ENCODE results near the gene PRRT3. TPM values are rescaled to one million over a fixed set of nuclear protein-coding genes. Genes with fewer than 3 reads are reported as not detected.
A peak's percentile ranks its signal among the peaks of the same experiment; 100 is the strongest.

PRRT3 gene
- total and polyA plus RNA-seq, 5 donors: 1.2 to 2.1 (median 1.5) TPM

DNA sequence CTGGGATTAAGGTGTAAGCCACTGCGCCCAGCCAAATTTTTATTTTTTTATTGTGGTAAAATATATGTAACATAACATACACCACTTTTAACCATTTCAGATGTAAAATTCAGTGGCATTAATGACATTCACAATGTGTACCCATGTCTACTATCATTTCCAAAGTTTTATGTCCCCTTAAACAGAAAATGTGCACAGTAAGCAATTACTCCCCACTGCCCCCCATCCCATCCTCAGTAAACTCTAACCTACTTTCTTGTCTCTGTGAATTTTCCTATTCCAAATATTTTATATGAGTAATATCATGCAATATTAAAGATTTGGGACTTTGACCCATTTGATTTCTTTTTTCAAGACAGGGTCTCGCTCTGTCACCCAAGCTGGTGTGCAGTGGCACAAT lies 14.6 kb upstream of the PRRT3 start:
- H3K9me3 ChIP-seq (ENCODE audit: control insufficient read depth, low read length): no peaks in the 10 kb centered on the region
- H3K27me3 ChIP-seq (ENCODE audit: control insufficient read depth, insufficient read depth): no peaks in the 10 kb centered on the region
- no peak for ATAC-seq
- DNase-seq: no peak
- 97% methylated on average over 2 of the region's 2 CpGs for WGBS
- intact Hi-C loops (cut with DNase I): no loop called here
- no peaks in the 10 kb centered on the region for H3K4me1 ChIP-seq (ENCODE audit: control insufficient read depth, insufficient read depth, low read length)
- no peak overlapping the region for H3K4me3 ChIP-seq (ENCODE audit: low read length)
- H3K27ac ChIP-seq (ENCODE audit: low read length): no peak overlapping the region

- DNase-seq (no peak), ATAC-seq (no peak)
- intact Hi-C loops (cut with DNase I): no loop called here
- Histone ChIP-seq H3K4me1 (ENCODE audit: control insufficient read depth, insufficient read depth, low read length) (no peaks in the 10 kb centered on the region), H3K27me3 (ENCODE audit: control insufficient read depth, insufficient read depth) (no peaks in the 10 kb centered on the region), H3K9me3 (ENCODE audit: control insufficient read depth, low read length) (no peaks in the 10 kb centered on the region), H3K27ac (ENCODE audit: low read length) (no peak overlapping the region), H3K4me3 (ENCODE audit: low read length) (no peak overlapping the region)
- 93% methylated on average over 6 of the region's 6 CpGs for WGBS
These were observed 13.1 kb upstream of the PRRT3 start for GRCh38 chr3:9965200-9965875.

GRCh38 chr3:9957214-9957613 lies 5.0 kb upstream of the PRRT3 start:
- Histone ChIP-seq H3K27ac (ENCODE audit: low read length) (no peak overlapping the region), H3K4me3 (ENCODE audit: low read length) (no peak overlapping the region), H3K27me3 (ENCODE audit: control insufficient read depth, insufficient read depth) (no peaks in the 10 kb centered on the region), H3K9me3 (ENCODE audit: control insufficient read depth, low read length) (no peaks in the 10 kb centered on the region), H3K4me1 (ENCODE audit: control insufficient read depth, insufficient read depth, low read length) (peaks cover 2% of the 10 kb centered on the region)
- WGBS: 59% methylated on average over 5 of the region's 5 CpGs
- ATAC-seq (no peak), DNase-seq (no peak)
- intact Hi-C loops (cut with DNase I): no loop called here

DNA sequence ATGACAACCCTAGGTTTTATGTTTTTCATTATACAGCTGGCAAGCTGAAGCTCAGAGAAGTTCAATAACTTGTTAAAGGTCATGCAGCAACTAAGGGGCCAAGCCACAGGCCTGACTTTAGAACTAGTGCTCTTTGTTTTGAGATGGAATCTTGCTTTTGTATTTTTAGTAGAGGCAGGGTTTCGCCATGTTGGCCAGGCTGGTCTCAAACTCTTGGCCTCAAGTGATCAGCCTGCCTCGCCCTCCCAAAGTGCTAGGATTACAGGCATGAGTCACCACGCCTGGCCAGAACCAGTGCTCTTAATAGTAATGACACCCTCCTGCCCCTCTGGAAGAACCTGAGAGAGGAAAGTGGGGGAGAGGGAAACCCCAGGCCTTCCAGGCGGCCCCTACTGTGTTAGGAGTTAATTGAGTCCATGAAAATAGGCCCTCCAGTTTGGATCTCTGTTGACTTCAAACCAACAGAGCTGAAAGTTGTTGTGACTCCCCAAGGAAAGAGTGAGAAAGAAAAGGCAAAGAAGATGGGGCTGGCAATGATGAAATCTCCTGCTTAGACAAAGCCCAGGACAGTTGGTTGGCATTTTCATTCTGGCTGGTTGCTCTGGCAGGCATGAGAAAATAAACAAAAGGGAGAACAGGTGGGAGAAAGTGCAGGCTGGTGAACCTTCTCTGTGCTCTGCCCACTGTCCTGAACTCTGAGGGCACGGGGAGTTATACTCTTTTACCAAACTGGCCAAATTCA lies 3.6 kb upstream of the PRRT3 start:
- intact Hi-C loops (cut with DNase I): no loop called here
- Histone ChIP-seq H3K9me3 (ENCODE audit: control insufficient read depth, low read length) (no peaks in the 10 kb centered on the region), H3K27ac (ENCODE audit: low read length) (no peak overlapping the region), H3K4me1 (ENCODE audit: control insufficient read depth, insufficient read depth, low read length) (peaks cover 2% of the 10 kb centered on the region), H3K4me3 (ENCODE audit: low read length) (no peak overlapping the region), H3K27me3 (ENCODE audit: control insufficient read depth, insufficient read depth) (no peaks in the 10 kb centered on the region)
- 86% methylated on average over 5 of the region's 5 CpGs for WGBS
- no peak for DNase-seq
- no peak for ATAC-seq

DNA sequence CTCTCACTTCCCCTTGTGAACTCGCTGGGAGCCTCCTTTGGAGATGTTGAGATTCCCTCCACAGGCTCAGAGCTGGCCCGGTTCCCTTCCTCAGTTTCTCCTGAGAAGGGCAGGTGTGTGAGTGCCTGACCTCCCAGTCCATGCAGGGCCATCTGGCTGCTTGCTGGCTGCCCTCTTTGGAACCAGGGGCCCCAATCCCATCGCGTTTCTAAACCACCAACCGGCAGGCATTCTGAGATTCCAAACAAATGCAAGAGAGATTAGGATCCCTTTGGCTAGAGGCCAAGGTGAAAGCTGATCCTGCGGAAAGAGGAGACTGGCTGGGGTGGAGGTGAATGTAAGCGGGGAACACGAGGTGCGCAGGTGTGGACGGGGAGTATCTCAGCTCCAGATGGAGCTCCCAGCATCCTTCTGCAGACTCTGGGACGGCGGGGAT lies 2.9 kb upstream of the PRRT3 start:
- Histone ChIP-seq H3K27me3 (ENCODE audit: control insufficient read depth, insufficient read depth) (no peaks in the 10 kb centered on the region), H3K4me1 (ENCODE audit: control insufficient read depth, insufficient read depth, low read length) (peaks cover 2% of the 10 kb centered on the region), H3K27ac (ENCODE audit: low read length) (no peak overlapping the region), H3K4me3 (ENCODE audit: low read length) (no peak overlapping the region), H3K9me3 (ENCODE audit: control insufficient read depth, low read length) (no peaks in the 10 kb centered on the region)
- intact Hi-C loops (cut with DNase I): no loop called here
- ATAC-seq: no peak
- DNase-seq: no peak
- 38% methylated on average over 12 of the region's 12 CpGs for WGBS

- WGBS: 34% methylated on average over 10 of the region's 10 CpGs
- ATAC-seq: no peak
- no peak overlapping the region for H3K27ac ChIP-seq (ENCODE audit: low read length)
- H3K4me1 ChIP-seq (ENCODE audit: control insufficient read depth, insufficient read depth, low read length): peaks cover 2% of the 10 kb centered on the region
- peak in 1 of 3 donors; percentile 2 for DNase-seq
- H3K27me3 ChIP-seq (ENCODE audit: control insufficient read depth, insufficient read depth): no peaks in the 10 kb centered on the region
- intact Hi-C loops (cut with DNase I): no loop called here
- no peaks in the 10 kb centered on the region for H3K9me3 ChIP-seq (ENCODE audit: control insufficient read depth, low read length)
- H3K4me3 ChIP-seq (ENCODE audit: low read length): peak overlapping the region; percentile 60
These were observed 628 bp downstream of the PRRT3 start for GRCh38 chr3:9951598-9951961.

DNA sequence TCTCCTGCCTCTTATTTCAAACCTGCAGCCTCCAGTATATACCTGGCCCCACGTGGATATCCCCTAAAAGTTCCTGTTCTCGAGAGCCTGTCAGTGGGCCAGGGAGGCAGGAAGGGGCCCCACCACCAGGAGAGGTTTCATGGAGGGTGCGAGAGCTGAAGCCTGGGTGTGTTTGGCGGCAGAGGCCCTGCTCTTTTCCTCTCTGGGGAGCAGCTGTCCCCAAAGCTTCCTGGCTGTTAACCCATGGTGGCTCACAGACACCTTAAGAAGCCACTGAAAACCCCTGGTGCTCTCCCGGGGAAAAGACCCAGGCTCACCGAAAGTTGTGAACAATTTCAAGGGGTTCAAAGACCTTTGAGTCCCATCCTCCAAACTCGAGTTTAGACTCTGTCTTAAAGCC lies 1.1 kb downstream of the PRRT3 start:
- Histone ChIP-seq H3K27ac (ENCODE audit: low read length) (no peak overlapping the region), H3K27me3 (ENCODE audit: control insufficient read depth, insufficient read depth) (no peaks in the 10 kb centered on the region), H3K4me3 (ENCODE audit: low read length) (no peak overlapping the region), H3K4me1 (ENCODE audit: control insufficient read depth, insufficient read depth, low read length) (peaks cover 2% of the 10 kb centered on the region), H3K9me3 (ENCODE audit: control insufficient read depth, low read length) (no peaks in the 10 kb centered on the region)
- intact Hi-C loops (cut with DNase I): no loop called here
- 31% methylated on average over 7 of the region's 7 CpGs for WGBS
- DNase-seq (no peak), ATAC-seq (no peak)

GRCh38 chr3:9949626-9950025 lies 2.6 kb downstream of the PRRT3 start:
- H3K27ac ChIP-seq (ENCODE audit: low read length): no peak overlapping the region
- no peaks in the 10 kb centered on the region for H3K9me3 ChIP-seq (ENCODE audit: control insufficient read depth, low read length)
- ATAC-seq: no peak
- no peak overlapping the region for H3K4me3 ChIP-seq (ENCODE audit: low read length)
- no peaks in the 10 kb centered on the region for H3K27me3 ChIP-seq (ENCODE audit: control insufficient read depth, insufficient read depth)
- no peaks in the 10 kb centered on the region for H3K4me1 ChIP-seq (ENCODE audit: control insufficient read depth, insufficient read depth, low read length)
- no peak for DNase-seq
- WGBS: 82% methylated on average over 9 of the region's 9 CpGs
- intact Hi-C loops (cut with DNase I): no loop called here

DNA sequence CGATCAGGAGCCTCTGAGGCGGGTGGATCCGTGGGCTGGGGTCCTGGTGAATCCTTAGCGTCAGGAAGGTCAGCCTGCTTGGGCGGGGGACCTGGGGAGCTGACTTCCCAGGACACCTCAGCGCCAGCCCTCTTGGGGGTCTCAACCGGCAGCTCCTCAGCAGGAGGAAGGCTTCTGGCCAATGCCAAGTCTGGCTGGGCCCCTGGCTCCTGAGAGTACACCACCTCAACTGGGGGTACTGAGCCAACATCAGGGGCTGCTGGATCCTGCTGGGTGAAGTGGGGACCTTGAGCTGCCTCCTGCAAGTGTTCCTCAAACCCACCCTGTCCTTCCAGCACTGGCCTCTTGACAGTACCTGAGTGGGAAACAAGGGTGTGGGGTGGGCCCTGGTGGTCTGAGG lies 3.1 kb downstream of the PRRT3 start:
- H3K9me3 ChIP-seq (ENCODE audit: control insufficient read depth, low read length): no peaks in the 10 kb centered on the region
- DNase-seq (no peak), ATAC-seq (no peak)
- H3K4me1 ChIP-seq (ENCODE audit: control insufficient read depth, insufficient read depth, low read length): no peaks in the 10 kb centered on the region
- intact Hi-C loops (cut with DNase I): no loop called here
- H3K27ac ChIP-seq (ENCODE audit: low read length): no peak overlapping the region
- WGBS: 90% methylated on average over 7 of the region's 7 CpGs
- no peaks in the 10 kb centered on the region for H3K27me3 ChIP-seq (ENCODE audit: control insufficient read depth, insufficient read depth)
- no peak overlapping the region for H3K4me3 ChIP-seq (ENCODE audit: low read length)

DNA sequence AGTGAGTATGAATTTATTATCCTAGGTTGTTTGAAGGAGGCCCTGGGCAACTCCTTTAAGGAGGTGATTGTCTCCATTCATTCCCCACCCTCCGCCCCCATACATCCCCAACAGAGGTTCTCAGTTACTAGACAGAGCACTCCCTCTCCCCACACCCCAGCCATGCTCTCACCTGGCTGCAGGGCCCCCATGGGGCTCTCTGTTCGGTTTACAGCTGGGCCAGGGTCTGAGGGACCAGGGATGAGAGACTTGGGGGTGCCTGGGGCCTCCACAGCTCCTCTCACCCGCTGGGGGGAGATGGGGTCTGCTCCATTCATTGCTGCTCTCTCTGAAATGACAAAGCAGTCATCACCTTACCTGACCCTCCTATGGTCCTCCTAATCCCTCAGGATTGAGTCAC lies 3.6 kb downstream of the PRRT3 start:
- no peak for ATAC-seq
- Histone ChIP-seq H3K9me3 (ENCODE audit: control insufficient read depth, low read length) (no peaks in the 10 kb centered on the region), H3K4me3 (ENCODE audit: low read length) (no peak overlapping the region), H3K4me1 (ENCODE audit: control insufficient read depth, insufficient read depth, low read length) (no peaks in the 10 kb centered on the region), H3K27me3 (ENCODE audit: control insufficient read depth, insufficient read depth) (no peaks in the 10 kb centered on the region), H3K27ac (ENCODE audit: low read length) (no peak overlapping the region)
- no peak for DNase-seq
- intact Hi-C loops (cut with DNase I): no loop called here
- WGBS: 91% methylated on average over 3 of the region's 3 CpGs

- WGBS: 29% methylated on average over 86 of the region's 86 CpGs
- intact Hi-C loops (cut with DNase I): no loop called here
- ATAC-seq (peak; percentile 86 to 89), DNase-seq (peak; percentile 78 to 90 (median 89))
- Histone ChIP-seq H3K9me3 (ENCODE audit: control insufficient read depth, low read length) (no peaks in the 10 kb centered on the region), H3K27me3 (ENCODE audit: control insufficient read depth, insufficient read depth) (no peaks in the 10 kb centered on the region), H3K4me1 (ENCODE audit: control insufficient read depth, insufficient read depth, low read length) (no peaks in the 10 kb centered on the region), H3K27ac (ENCODE audit: low read length) (peak overlapping the region; percentile 21), H3K4me3 (ENCODE audit: low read length) (peak overlapping the region; percentile 26)
These were observed 4.9 kb downstream of the PRRT3 start for GRCh38 chr3:9947025-9947995.
